WTC11 (cell line): ENCODE measurements around the gene SPHK1.

ENCODE experiments used
- MLX ChIP-seq: sonication (generic); formaldehyde crosslinking; IDR thresholded peaks from 2 replicates; pipeline ENCODE4 v1.8.1; 2023; ENCODE audit warnings: mild to moderate bottlenecking, missing genetic modification reagents, moderate library complexity
- SP1 ChIP-seq: sonication (generic); formaldehyde crosslinking; conservative IDR thresholded peaks from 2 replicates; pipeline ENCODE4 v1.8.1; 2022; ENCODE audit warnings: missing genetic modification reagents

- TF ChIP-seq MLX (CRISPR knock-in tag): no peak
- TF ChIP-seq SP1 (CRISPR knock-in tag): no peak
Measured at GRCh38 chr17:76405967-76406647, 21.7 kb downstream of the SPHK1 start.
